ENCODE results near the gene PIR. TPM values are rescaled to one million over a fixed set of nuclear protein-coding genes. Genes with fewer than 3 reads are reported as not detected.

The PIR gene
- total and polyA plus RNA-seq, 2 donors (not counting 3 experiments of a cell fraction or from before 2014, with no cell fraction given): 89.0 to 108 TPM

DNA sequence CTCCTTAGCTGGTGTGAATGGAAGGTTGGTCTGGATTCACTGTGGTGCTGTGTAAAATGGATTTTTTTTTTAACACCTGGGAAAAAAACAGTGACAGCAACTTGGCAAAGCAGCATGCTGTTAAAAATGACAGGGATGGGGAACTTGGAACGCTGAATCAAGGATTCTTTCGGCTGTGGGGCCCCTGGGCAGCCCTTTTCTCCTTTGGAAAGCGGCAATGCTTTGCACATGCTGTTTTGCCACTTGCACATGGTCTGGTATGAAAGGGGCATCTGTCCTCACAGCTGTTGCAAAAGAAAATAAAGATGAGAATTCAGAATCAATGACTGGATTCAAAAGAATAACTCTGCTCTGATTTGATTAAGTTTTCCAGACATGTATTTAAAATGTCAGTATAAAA is 147.2 kb downstream of the PIR start:
- DNase-seq (ENCODE audit: low read depth, low spot score) (no peak), FAIRE-seq (no peak)
- no peak overlapping the region for H2AFZ ChIP-seq (ENCODE audit: low read depth, low read length)
- H3K4me2 ChIP-seq (ENCODE audit: insufficient read depth, low read length): no peak overlapping the region
- H3K9ac ChIP-seq (replicated peaks; ENCODE audit: extremely low read depth, insufficient read depth, low read length): no peak overlapping the region
- no peak overlapping the region for H3K4me3 ChIP-seq (replicated peaks in 1 of 3; ENCODE audit: insufficient read depth in 1 of 3, low read depth in 1 of 3, low read length in 3 of 3)
- TF ChIP-seq EZH2 (IDR thresholded peaks at IDR 0.05; ENCODE audit: borderline replicate concordance, low read depth, low read length, severe bottlenecking): no peak
- TF ChIP-seq, protein P1, sequence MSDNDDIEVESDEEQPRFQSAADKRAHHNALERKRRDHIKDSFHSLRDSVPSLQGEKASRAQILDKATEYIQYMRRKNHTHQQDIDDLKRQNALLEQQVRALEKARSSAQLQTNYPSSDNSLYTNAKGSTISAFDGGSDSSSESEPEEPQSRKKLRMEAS (IDR thresholded peaks at IDR 0.05; ENCODE audit: insufficient read depth, insufficient read length): no peak
- TF ChIP-seq POLR2A (IDR thresholded peaks at IDR 0.05; ENCODE audit: low read depth, low read length): no peak
- no peak for TF ChIP-seq JUN (IDR thresholded peaks at IDR 0.05; ENCODE audit: borderline replicate concordance, insufficient read depth, insufficient read length, low read depth)
- TF ChIP-seq MYC (IDR thresholded peaks at IDR 0.05; ENCODE audit: low read depth, low read length): no peak
- TF ChIP-seq GATA2 (IDR thresholded peaks at IDR 0.05; ENCODE audit: insufficient read depth, insufficient read length, low read depth, low read length): no peak
- TF ChIP-seq, protein P2, sequence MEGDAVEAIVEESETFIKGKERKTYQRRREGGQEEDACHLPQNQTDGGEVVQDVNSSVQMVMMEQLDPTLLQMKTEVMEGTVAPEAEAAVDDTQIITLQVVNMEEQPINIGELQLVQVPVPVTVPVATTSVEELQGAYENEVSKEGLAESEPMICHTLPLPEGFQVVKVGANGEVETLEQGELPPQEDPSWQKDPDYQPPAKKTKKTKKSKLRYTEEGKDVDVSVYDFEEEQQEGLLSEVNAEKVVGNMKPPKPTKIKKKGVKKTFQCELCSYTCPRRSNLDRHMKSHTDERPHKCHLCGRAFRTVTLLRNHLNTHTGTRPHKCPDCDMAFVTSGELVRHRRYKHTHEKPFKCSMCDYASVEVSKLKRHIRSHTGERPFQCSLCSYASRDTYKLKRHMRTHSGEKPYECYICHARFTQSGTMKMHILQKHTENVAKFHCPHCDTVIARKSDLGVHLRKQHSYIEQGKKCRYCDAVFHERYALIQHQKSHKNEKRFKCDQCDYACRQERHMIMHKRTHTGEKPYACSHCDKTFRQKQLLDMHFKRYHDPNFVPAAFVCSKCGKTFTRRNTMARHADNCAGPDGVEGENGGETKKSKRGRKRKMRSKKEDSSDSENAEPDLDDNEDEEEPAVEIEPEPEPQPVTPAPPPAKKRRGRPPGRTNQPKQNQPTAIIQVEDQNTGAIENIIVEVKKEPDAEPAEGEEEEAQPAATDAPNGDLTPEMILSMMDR (IDR thresholded peaks at IDR 0.05; ENCODE audit: extremely low read depth in 1 of 2, insufficient read depth in 1 of 2, low read depth in 1 of 2, low read length in 2 of 2): no peak
- TF ChIP-seq POLR2AphosphoS5 (IDR thresholded peaks at IDR 0.05; ENCODE audit: insufficient read depth, low read depth, low read length): no peak
- no peak for TF ChIP-seq FOS (IDR thresholded peaks at IDR 0.05; ENCODE audit: borderline replicate concordance, insufficient read depth, low read length)
- no peak overlapping the region for H3K27ac ChIP-seq (ENCODE audit: insufficient read depth, low read depth, low read length)
- intact Hi-C loops (cut with micrococcal nuclease) (loop anchor here (5.0 kb wide), 1 partner anchor 301 kb away; no protein-coding TSS in a partner anchor), dilution Hi-C loops (cut with MboI; ENCODE audit: extremely low pct_ligation_motif_present, low sequenced_read_pairs) (no loop called here)
- peaks cover 0 to 2% of the 10 kb centered on the region in 2 experiments for H3K27me3 ChIP-seq (ENCODE audit: control insufficient read depth in 2 of 2, insufficient read depth in 2 of 2, low read length in 2 of 2)
- ChIA-PET CTCF (no interaction called here), POLR2A (no interaction called here)
- no peaks in the 10 kb centered on the region for H4K20me1 ChIP-seq (replicated peaks; ENCODE audit: control insufficient read depth, extremely low read depth, insufficient read depth, low read length)
- H3K79me2 ChIP-seq (ENCODE audit: control insufficient read depth, insufficient read depth, low read length): no peaks in the 10 kb centered on the region
- H3K4me1 ChIP-seq (ENCODE audit: control insufficient read depth, extremely low read depth, insufficient read depth, low read length): no peaks in the 10 kb centered on the region
- no peaks in the 10 kb centered on the region for H3K9me1 ChIP-seq (replicated peaks; ENCODE audit: control insufficient read depth, extremely low read depth, insufficient read depth, low read length)
- H3K9me3 ChIP-seq (replicated peaks; ENCODE audit: control insufficient read depth, insufficient read depth, low read length): no peaks in the 10 kb centered on the region
- no TSS peak for BruUV-seq (replicated peaks)
- H3K36me3 ChIP-seq (ENCODE audit: control insufficient read depth in 2 of 2, extremely low read depth in 1 of 2, insufficient read depth in 2 of 2, low read length in 2 of 2): no peaks in the 10 kb centered on the region
